Neuronal stem cell (in vitro differentiated cells): ENCODE measurements around the gene ERC2.

Experiments
- DNase-seq: peaks from one replicate; pipeline ENCODE4 v3.0.0-alpha.2; 2013; ENCODE audit warnings: low spot score
- H2AFZ ChIP-seq: one replicate; pipeline ENCODE4 v1.6.1; 2013; ENCODE audit warnings: mild to moderate bottlenecking, low read length, inconsistent platforms
- H2AK5ac ChIP-seq: 2 replicates; pipeline ENCODE4 v1.6.1; 2013; ENCODE audit warnings: low read depth, mild to moderate bottlenecking, inconsistent platforms, low read length, moderate library complexity, mixed read lengths
- H2BK120ac ChIP-seq: 2 replicates; pipeline ENCODE4 v1.6.1; 2013; ENCODE audit warnings: low read depth, mild to moderate bottlenecking, inconsistent platforms, low read length, moderate library complexity, mixed read lengths
- H2BK12ac ChIP-seq: one replicate; pipeline ENCODE4 v1.6.1; 2013; ENCODE audit warnings: low read length, inconsistent platforms
- H2BK15ac ChIP-seq: 2 replicates; pipeline ENCODE4 v1.6.1; 2013; ENCODE audit warnings: mild to moderate bottlenecking, low read length, inconsistent platforms, mixed read lengths
- H2BK5ac ChIP-seq: one replicate; pipeline ENCODE4 v1.6.1; 2013; ENCODE audit warnings: inconsistent platforms, mild to moderate bottlenecking, low read length, moderate library complexity
- H3K14ac ChIP-seq: one replicate; pipeline ENCODE4 v1.6.1; 2013; ENCODE audit warnings: low read length, inconsistent platforms
- H3K18ac ChIP-seq: 2 replicates; pipeline ENCODE4 v1.6.1; 2013; ENCODE audit warnings: low read length, inconsistent platforms
- H3K23ac ChIP-seq: 2 replicates; pipeline ENCODE4 v1.6.1; 2013; ENCODE audit warnings: low read depth, mild to moderate bottlenecking, mixed read lengths, low read length, inconsistent platforms; ENCODE audit not compliant: poor library complexity
- H3K27ac ChIP-seq: replicated peaks from 3 replicates; pipeline ENCODE4 v1.5.1; 2013; ENCODE audit warnings: low read length, inconsistent platforms
- H3K27me3 ChIP-seq, 3 experiments: 2 replicates each; pipeline ENCODE4 v1.6.1; 2013; ENCODE audit warnings: low read length in 3 of 3, mild to moderate bottlenecking in 2 of 3, inconsistent platforms in 1 of 3, low read depth in 1 of 3, mixed read lengths in 1 of 3, moderate library complexity in 1 of 3; ENCODE audit not compliant: control insufficient read depth in 3 of 3, insufficient read depth in 3 of 3
- H3K36me3 ChIP-seq, 2 donors: replicated peaks in 1 of 2; 2 replicates each; pipeline ENCODE4 v1.6.1; 2013; ENCODE audit warnings: low read length in 2 of 2; ENCODE audit not compliant: control insufficient read depth in 2 of 2, insufficient read depth in 2 of 2
- H3K4ac ChIP-seq: 2 replicates; pipeline ENCODE4 v1.6.1; 2013; ENCODE audit warnings: inconsistent platforms, mild to moderate bottlenecking, low read length, moderate library complexity
- H3K4me1 ChIP-seq, 2 donors: 1 replicate in 1 of 2; 2 replicates in 1 of 2; pipeline ENCODE4 v1.6.1; 2013; ENCODE audit warnings: low read length in 2 of 2, low read depth in 1 of 2; ENCODE audit not compliant: control insufficient read depth in 2 of 2, insufficient read depth in 1 of 2
- H3K4me2 ChIP-seq: one replicate; pipeline ENCODE4 v1.6.1; 2013; ENCODE audit warnings: mild to moderate bottlenecking, low read length, inconsistent platforms; ENCODE audit not compliant: insufficient read depth, poor library complexity, severe bottlenecking
- H3K4me3 ChIP-seq, 2 donors: 2 replicates each; pipeline ENCODE4 v1.5.1; 2013; ENCODE audit warnings: low read length in 2 of 2, mild to moderate bottlenecking in 2 of 2, inconsistent platforms in 1 of 2, moderate library complexity in 1 of 2
- H3K79me1 ChIP-seq: one replicate; pipeline ENCODE4 v1.6.1; 2013; ENCODE audit warnings: low read depth, mild to moderate bottlenecking, inconsistent platforms, low read length, moderate library complexity
- H3K9ac ChIP-seq: one replicate; pipeline ENCODE4 v1.6.1; 2013; ENCODE audit warnings: mild to moderate bottlenecking, low read depth, low read length, inconsistent platforms; ENCODE audit not compliant: poor library complexity
- H3K9me3 ChIP-seq, 2 donors: replicated peaks in 1 of 2; 2 replicates each; pipeline versions ENCODE3 to v1.6.1; 2013; ENCODE audit warnings: low read length in 2 of 2, mild to moderate bottlenecking in 2 of 2, inconsistent platforms in 1 of 2, low read depth in 1 of 2, mixed read lengths in 1 of 2, moderate library complexity in 1 of 2; ENCODE audit not compliant: control insufficient read depth in 2 of 2, insufficient read depth in 1 of 2
- H4K8ac ChIP-seq: one replicate; pipeline ENCODE4 v1.6.1; 2013; ENCODE audit warnings: low read depth, mild to moderate bottlenecking, inconsistent platforms, low read length, moderate library complexity
- H4K91ac ChIP-seq: one replicate; pipeline ENCODE4 v1.6.1; 2013; ENCODE audit warnings: low read length, low read depth, mild to moderate bottlenecking, inconsistent platforms; ENCODE audit not compliant: poor library complexity
- WGBS, 2 donors: extraction: QIAGEN DNeasy Blood & Tissue Kit; methylation state at CpG; one replicate each; pipeline ENCODE4 v1.1.7; 2013; ENCODE audit warnings: missing lambda C conversion rate in 2 of 2, mixed read lengths in 1 of 2; ENCODE audit not compliant: insufficient read length in 2 of 2, insufficient replicate concordance in 1 of 2; ENCODE audit errors: extremely low coverage in 2 of 2; 5-methylcytosine and 5-hydroxymethylcytosine counted together

Gene ERC2

GRCh38 chr3:55731741-55732140 is 736.5 kb downstream of the ERC2 start:
- H3K27me3 ChIP-seq, result no peaks in the 10 kb centered on the region
- no peak overlapping the region for H3K14ac ChIP-seq
- no peak overlapping the region for H2BK120ac ChIP-seq
- no peak for DNase-seq
- H3K4ac ChIP-seq, result no peak overlapping the region
- H3K18ac ChIP-seq, result no peak overlapping the region
- H2BK15ac ChIP-seq, result no peak overlapping the region
- no peaks in the 10 kb centered on the region for H3K36me3 ChIP-seq
- H3K23ac ChIP-seq, result no peak overlapping the region
- no peak overlapping the region for H2AK5ac ChIP-seq
- H3K4me3 ChIP-seq, result no peak overlapping the region
- no peak overlapping the region for H2AFZ ChIP-seq
- H3K9me3 ChIP-seq, result peaks cover 0 to 2% of the 10 kb centered on the region in 2 donors
- no peak overlapping the region for H3K4me2 ChIP-seq
- no peak overlapping the region for H2BK12ac ChIP-seq
- no peak overlapping the region for H4K91ac ChIP-seq
- no CpG with 5 or more reads among the region's 3 CpGs for WGBS, 2 donors
- H4K8ac ChIP-seq, result no peak overlapping the region
- no peak overlapping the region for H2BK5ac ChIP-seq
- H3K4me1 ChIP-seq, result peaks cover 0 to 4% of the 10 kb centered on the region in 2 donors
- no peaks in the 10 kb centered on the region for H3K79me1 ChIP-seq
- no peak overlapping the region for H3K27ac ChIP-seq
- no peak overlapping the region for H3K9ac ChIP-seq

GRCh38 chr3:55729546-55729945 is 738.7 kb downstream of the ERC2 start:
- no peaks in the 10 kb centered on the region for H3K36me3 ChIP-seq
- no peak overlapping the region for H3K23ac ChIP-seq
- peaks cover 0 to 2% of the 10 kb centered on the region in 2 donors for H3K9me3 ChIP-seq
- H4K8ac ChIP-seq, result no peak overlapping the region
- no peak overlapping the region for H3K4me2 ChIP-seq
- no peak overlapping the region for H3K4me3 ChIP-seq
- H2BK5ac ChIP-seq, result no peak overlapping the region
- H2BK15ac ChIP-seq, result no peak overlapping the region
- H2AK5ac ChIP-seq, result no peak overlapping the region
- H3K9ac ChIP-seq, result no peak overlapping the region
- H2BK12ac ChIP-seq, result no peak overlapping the region
- peaks cover 0 to 4% of the 10 kb centered on the region in 2 donors for H3K4me1 ChIP-seq
- no peak overlapping the region for H3K4ac ChIP-seq
- WGBS, 2 donors, result no CpG with 5 or more reads among the region's 7 CpGs
- H3K27me3 ChIP-seq, result no peaks in the 10 kb centered on the region
- no peak overlapping the region for H3K27ac ChIP-seq
- H3K14ac ChIP-seq, result no peak overlapping the region
- no peak overlapping the region for H2AFZ ChIP-seq
- H2BK120ac ChIP-seq, result no peak overlapping the region
- no peaks in the 10 kb centered on the region for H3K79me1 ChIP-seq
- no peak overlapping the region for H4K91ac ChIP-seq
- no peak overlapping the region for H3K18ac ChIP-seq
- no peak for DNase-seq

GRCh38 chr3:55728461-55729100 is 739.7 kb downstream of the ERC2 start:
- Histone ChIP-seq H4K91ac (no peak overlapping the region), H3K4me3 (no peak overlapping the region), H3K9me3 (peaks cover 0 to 2% of the 10 kb centered on the region in 2 donors), H3K27me3 (no peaks in the 10 kb centered on the region), H3K4me1 (peaks cover 4 to 7% of the 10 kb centered on the region in 2 donors), H2BK15ac (no peak overlapping the region), H2BK12ac (no peak overlapping the region), H2BK5ac (no peak overlapping the region), H3K14ac (no peak overlapping the region), H2BK120ac (no peak overlapping the region), H4K8ac (no peak overlapping the region), H3K23ac (no peak overlapping the region), H3K27ac (no peak overlapping the region), H3K18ac (no peak overlapping the region), H2AK5ac (no peak overlapping the region), H3K4me2 (no peak overlapping the region), H3K36me3 (no peaks in the 10 kb centered on the region), H3K4ac (no peak overlapping the region), H3K9ac (no peak overlapping the region), H2AFZ (no peak overlapping the region), H3K79me1 (no peaks in the 10 kb centered on the region)
- WGBS, 2 donors, result no CpG with 5 or more reads among the region's 5 CpGs
- no peak for DNase-seq

GRCh38 chr3:55726501-55726775 is 741.8 kb downstream of the ERC2 start:
- H2BK120ac ChIP-seq, result no peak overlapping the region
- H3K79me1 ChIP-seq, result no peaks in the 10 kb centered on the region
- H3K4me2 ChIP-seq, result no peak overlapping the region
- H2BK12ac ChIP-seq, result no peak overlapping the region
- H2BK5ac ChIP-seq, result no peak overlapping the region
- no peak overlapping the region for H2BK15ac ChIP-seq
- no peak overlapping the region for H3K14ac ChIP-seq
- no peak overlapping the region for H3K9ac ChIP-seq
- no peaks in the 10 kb centered on the region for H3K9me3 ChIP-seq
- H3K4ac ChIP-seq, result no peak overlapping the region
- no peaks in the 10 kb centered on the region for H3K36me3 ChIP-seq
- no peak overlapping the region for H3K4me3 ChIP-seq
- WGBS, 2 donors, result no CpG with 5 or more reads among the region's 2 CpGs
- H3K27me3 ChIP-seq, result no peaks in the 10 kb centered on the region
- H4K91ac ChIP-seq, result no peak overlapping the region
- no peak overlapping the region for H3K27ac ChIP-seq
- H2AFZ ChIP-seq, result no peak overlapping the region
- no peak overlapping the region for H3K23ac ChIP-seq
- no peak overlapping the region for H2AK5ac ChIP-seq
- DNase-seq, result no peak
- peaks cover 2 to 10% of the 10 kb centered on the region in 2 donors for H3K4me1 ChIP-seq
- H3K18ac ChIP-seq, result no peak overlapping the region
- no peak overlapping the region for H4K8ac ChIP-seq
